HepG2 (cell line): ENCODE results near the gene PLCB1. TPM values are rescaled to one million over a fixed set of nuclear protein-coding genes. Genes with fewer than 3 reads are reported as not detected.

Source experiments
- AGO2 ChIP-seq: fragments of 200-400 bp; formaldehyde crosslinking; optimal IDR thresholded peaks from 2 replicates; pipeline ENCODE3; 2017; ENCODE audit warnings: mild to moderate bottlenecking, low read depth, low read length, moderate library complexity
- ATF2 ChIP-seq: sonication (generic); formaldehyde crosslinking; IDR thresholded peaks from 2 replicates; pipeline ENCODE4 v1.4.0; 2020; ENCODE audit warnings: missing genetic modification reagents
- ATF4 ChIP-seq, 2 experiments: fragments of 450-650 bp in 1 of 2; sonication (generic) in 1 of 2; formaldehyde crosslinking; IDR thresholded peaks; 2 replicates each; pipeline versions ENCODE4 v1.5.0 to v1.8.0; 2020 to 2022; ENCODE audit warnings: mild to moderate bottlenecking in 1 of 2, missing genetic modification reagents in 1 of 2
- ATF5 ChIP-seq: sonication (generic); formaldehyde crosslinking; IDR thresholded peaks from 2 replicates; pipeline ENCODE4 v1.4.0; 2020; ENCODE audit warnings: mild to moderate bottlenecking, low read depth, missing genetic modification reagents
- ATM ChIP-seq: fragments of 450-650 bp; IDR thresholded peaks from 2 replicates; pipeline ENCODE4 v1.7.1; 2017; ENCODE audit warnings: mild to moderate bottlenecking, borderline replicate concordance
- CENPX ChIP-seq: sonication (generic); formaldehyde crosslinking; IDR thresholded peaks from 2 replicates; pipeline ENCODE4 v1.9.0; 2021; ENCODE audit warnings: mild to moderate bottlenecking, missing genetic modification reagents, moderate library complexity
- FOXK1 ChIP-seq: sonication (generic); formaldehyde crosslinking; IDR thresholded peaks from 2 replicates; pipeline ENCODE4 v1.4.0; 2020; ENCODE audit warnings: low read depth, missing genetic modification reagents, borderline replicate concordance
- HNF1A ChIP-seq, 2 experiments: sonication (generic) in 1 of 2; formaldehyde crosslinking in 1 of 2; IDR thresholded peaks; 2 replicates each; pipeline versions ENCODE4 v1.4.0 to v1.6.1; 2016 to 2020; ENCODE audit warnings: borderline replicate concordance in 1 of 2, low read depth in 1 of 2, mild to moderate bottlenecking in 1 of 2, missing genetic modification reagents in 1 of 2
- KDM1A ChIP-seq: IDR thresholded peaks from 2 replicates; pipeline ENCODE4 v1.6.1; 2016; ENCODE audit warnings: missing compliant biosample characterization
- MAZ ChIP-seq, 2 experiments: sonication (generic) in 1 of 2; formaldehyde crosslinking in 1 of 2; IDR thresholded peaks; 2 replicates each; pipeline versions ENCODE4 v1.5.0 to v1.6.1; 2012 to 2020; ENCODE audit warnings: low read depth in 2 of 2, mild to moderate bottlenecking in 2 of 2, borderline replicate concordance in 1 of 2, improper control_type of control experiment in 1 of 2, low read length in 1 of 2, missing genetic modification reagents in 1 of 2, moderate library complexity in 1 of 2
- NPAS2 ChIP-seq: sonication (generic); formaldehyde crosslinking; IDR thresholded peaks from 2 replicates; pipeline ENCODE4 v1.8.0; 2022; ENCODE audit warnings: mild to moderate bottlenecking, missing genetic modification reagents, borderline replicate concordance
- NR0B2 ChIP-seq: sonication (generic); formaldehyde crosslinking; IDR thresholded peaks from 2 replicates; pipeline ENCODE4 v1.4.0; 2020; ENCODE audit warnings: mild to moderate bottlenecking, missing genetic modification reagents
- NR2F1 ChIP-seq, 2 experiments: fragments of 450-650 bp in 1 of 2; formaldehyde crosslinking in 1 of 2; IDR thresholded peaks; 2 replicates each; pipeline versions ENCODE4 v1.5.0 to v1.6.1; 2016 to 2020; ENCODE audit warnings: mild to moderate bottlenecking in 1 of 2, missing compliant biosample characterization in 1 of 2, missing genetic modification reagents in 1 of 2, moderate library complexity in 1 of 2
- RORA ChIP-seq: sonication (generic); formaldehyde crosslinking; IDR thresholded peaks from 2 replicates; pipeline ENCODE4 v1.5.0; 2020; ENCODE audit warnings: mild to moderate bottlenecking, missing genetic modification reagents, moderate library complexity
- ZFAT ChIP-seq: sonication (generic); formaldehyde crosslinking; conservative IDR thresholded peaks from 2 replicates; pipeline ENCODE4 v1.8.1; 2023; ENCODE audit warnings: missing genetic modification reagents, inconsistent platforms
- ZNF10 ChIP-seq: sonication (generic); formaldehyde crosslinking; IDR thresholded peaks from 2 replicates; pipeline ENCODE4 v1.4.0; 2020; ENCODE audit warnings: mild to moderate bottlenecking, low read depth, missing genetic modification reagents, borderline replicate concordance
- ZNF703 ChIP-seq: sonication (generic); formaldehyde crosslinking; IDR thresholded peaks from 2 replicates; pipeline ENCODE4 v1.5.1; 2020; ENCODE audit warnings: missing genetic modification reagents, mild to moderate bottlenecking, moderate library complexity, borderline replicate concordance
- ZSCAN22 ChIP-seq: sonication (generic); formaldehyde crosslinking; IDR thresholded peaks from 2 replicates; pipeline ENCODE4 v1.4.0; 2020; ENCODE audit warnings: mild to moderate bottlenecking, missing genetic modification reagents
- polyA plus RNA-seq, 8 experiments: library from polyadenylated mRNA; depleted of rRNA in 3 of 8; stranded (reverse) in 7 of 8; unstranded in 1 of 8; fragments of >200 nt; fragmentation: Illumina TruSeq in 4 of 8; extraction: Trizol in 4 of 8; gene quantifications; 2 replicates each; pipeline versions ENCODE4 v1.2.1 to v1.2.3, GENCODE V29; 2011 to 2016; ENCODE audit warnings: low read depth in 4 of 8, missing spikeins in 1 of 8, mixed read lengths in 1 of 8; ENCODE audit not compliant: insufficient read depth in 1 of 8
- total RNA-seq, 5 experiments: library from RNA; depleted of rRNA; stranded (reverse); fragments of >200 nt; fragmentation: Illumina TruSeq; extraction: Trizol; gene quantifications; 2 replicates each; pipeline ENCODE4 v1.2.3, GENCODE V29; 2016; ENCODE audit warnings: low read depth in 1 of 5

The PLCB1 gene
- total and polyA plus RNA-seq, 2 of the 13 experiments (the other 11 are each of a cell fraction or from before 2014, with no cell fraction given) = 42.4 to 55.9 TPM

- TF ChIP-seq HNF1A (IDR thresholded peaks at IDR 0.05; ENCODE audit: low read depth) (peak; percentile 64; the same call in 1 of the 2 replicates), HNF1A (CRISPR knock-in tag; IDR thresholded peaks at IDR 0.05; ENCODE audit: borderline replicate concordance) (peak; percentile 55; the same call in 1 of the 2 replicates), NPAS2 (CRISPR knock-in tag) (no peak), NR0B2 (CRISPR knock-in tag) (no peak), ATM (no peak), CENPX (CRISPR knock-in tag) (no peak), NR2F1 (CRISPR knock-in tag; IDR thresholded peaks at IDR 0.05) (peak in 1 of 2 experiments; percentile 29; a peak in 1 of 4 replicates), ATF5 (CRISPR knock-in tag) (no peak), FOXK1 (CRISPR knock-in tag) (peak; percentile 34; the same call in 1 of the 2 replicates), ZFAT (no peak), MAZ (IDR thresholded peaks at IDR 0.05; ENCODE audit: borderline replicate concordance, low read depth, low read length) (no peak), MAZ (CRISPR knock-in tag; IDR thresholded peaks at IDR 0.05; ENCODE audit: low read depth) (no peak), ZNF10 (CRISPR knock-in tag) (no peak), RORA (CRISPR knock-in tag) (no peak), ZNF703 (no peak), AGO2 (no peak), ATF4 (CRISPR knock-in tag; IDR thresholded peaks at IDR 0.05) (no peak), ATF2 (CRISPR knock-in tag) (no peak), ZSCAN22 (CRISPR knock-in tag) (no peak), KDM1A (CRISPR knock-in tag) (no peak)
Observed at GRCh38 chr20:8366303-8366923, 234.3 kb downstream of the PLCB1 start (continued).
